HCT116 (cell line): ENCODE measurements around the gene SPAG6. TPM values are rescaled to one million over a fixed set of nuclear protein-coding genes. Genes with fewer than 3 reads are reported as not detected.

ENCODE experiments used
- ATAC-seq: fragments of 200-7000 bp; cut with Tn5 transposase; 2 replicates; pipeline ENCODE4 v1.9.1; 2020; ENCODE audit warnings: mild to moderate bottlenecking, moderate library complexity
- BruUV-seq: library from RNA; stranded (reverse); fragments of 400-500 nt; replicated peaks from 2 replicates; lab custom pipeline; 2021; lab: Mats Ljungman, UMichigan
- CTCF ChIA-PET: fragments of 300-600 bp; sonication (Branson Sonifier 250); formaldehyde crosslinking; loops from one replicate; lab custom pipeline; 2021; ENCODE audit warnings: antibody characterized with exemption; lab: Charles Lee
- POLR2A ChIA-PET: fragments of 300-600, 350-600 bp; sonication (Branson Sonifier 250); formaldehyde crosslinking; loops from one replicate; lab custom pipeline; 2021; ENCODE audit warnings: antibody characterized with exemption; lab: Charles Lee
- RAD21 ChIA-PET, 2 experiments: fragments of 300-600 bp; sonication (Branson Sonifier 250); formaldehyde crosslinking; loops; one replicate each; lab custom pipeline; 2023; ENCODE audit warnings: low total read pairs in 2 of 2; ENCODE audit not compliant: uncharacterized antibody in 2 of 2, unreplicated experiment in 2 of 2, low non-redundant PET in 1 of 2; lab: Charles Lee
- DNase-seq: peaks from one replicate; pipeline ENCODE4 v3.0.0-alpha.2; 2010; ENCODE audit warnings: low read depth, low spot score
- H2AFZ ChIP-seq: fragments of 200-600 bp; shearing (Covaris generic), sonication (generic); 2 replicates; pipeline ENCODE4 v1.6.1; 2017; ENCODE audit warnings: low read depth, mixed run types, mixed read lengths, antibody characterized with exemption, low read length; ENCODE audit not compliant: poor library complexity, severe bottlenecking
- H3K27ac ChIP-seq: 2 replicates; pipeline ENCODE4 v1.5.1; 2012; ENCODE audit warnings: low read depth, low read length
- H3K27me3 ChIP-seq: fragments of 200-600 bp; sonication (generic); 2 replicates; pipeline ENCODE4 v1.6.1; 2016; ENCODE audit warnings: mixed run types, low read length, mixed read lengths; ENCODE audit not compliant: insufficient read depth
- H3K36me3 ChIP-seq, 2 experiments: fragments of 200-500 bp in 1 of 2; fragments of 200-600 bp in 1 of 2; sonication (Bioruptor generic) in 1 of 2; sonication (generic) in 1 of 2; 2 replicates each; pipeline versions ENCODE4 v1.5.1 to v1.6.1; 2014 to 2016; ENCODE audit warnings: low read length in 2 of 2, inconsistent platforms in 1 of 2, mixed read lengths in 1 of 2, mixed run types in 1 of 2; ENCODE audit not compliant: insufficient read depth in 2 of 2, control insufficient read depth in 1 of 2
- H3K4me1 ChIP-seq, 2 experiments: fragments of 200-600 bp in 1 of 2; sonication (generic) in 1 of 2; 2 replicates each; pipeline versions ENCODE4 v1.5.1 to v1.6.1; 2012 to 2017; ENCODE audit warnings: low read length in 2 of 2, inconsistent platforms in 1 of 2, mild to moderate bottlenecking in 1 of 2, mixed read lengths in 1 of 2, mixed run types in 1 of 2, moderate library complexity in 1 of 2; ENCODE audit not compliant: insufficient read depth in 2 of 2, control insufficient read depth in 1 of 2
- H3K4me2 ChIP-seq: fragments of 200-600 bp; sonication (generic); 2 replicates; pipeline ENCODE4 v1.6.1; 2017; ENCODE audit warnings: mixed run types, low read length, mixed read lengths
- H3K4me3 ChIP-seq, 2 experiments: fragments of 200-600 bp in 1 of 2; sonication (generic) in 1 of 2; replicated peaks in 1 of 2; 2 replicates each; pipeline ENCODE4 v1.5.1; 2011 to 2016; ENCODE audit warnings: low read length in 2 of 2, control low read depth in 1 of 2, low read depth in 1 of 2, mild to moderate bottlenecking in 1 of 2, mixed read lengths in 1 of 2, mixed run types in 1 of 2
- H3K79me2 ChIP-seq: fragments of 200-600 bp; sonication (generic); 2 replicates; pipeline ENCODE4 v1.6.1; 2017; ENCODE audit warnings: mild to moderate bottlenecking, mixed run types, low read length, moderate library complexity, mixed read lengths; ENCODE audit not compliant: insufficient read depth
- H3K9ac ChIP-seq: fragments of 200-600 bp; sonication (generic); 2 replicates; pipeline ENCODE4 v1.6.1; 2016; ENCODE audit warnings: low read length, mixed read lengths
- H3K9me2 ChIP-seq: fragments of 200-600 bp; sonication (generic), shearing (Covaris generic); 2 replicates; pipeline ENCODE4 v1.6.1; 2017; ENCODE audit warnings: mixed run types, mild to moderate bottlenecking, moderate library complexity; ENCODE audit not compliant: insufficient read depth
- H3K9me3 ChIP-seq, 2 experiments: fragments of 200-500 bp in 1 of 2; fragments of 200-600 bp in 1 of 2; sonication (Bioruptor generic) in 1 of 2; sonication (generic) in 1 of 2; 2 replicates each; pipeline ENCODE4 v1.6.1; 2014 to 2017; ENCODE audit warnings: low read length in 2 of 2, mixed read lengths in 2 of 2, inconsistent platforms in 1 of 2, low read depth in 1 of 2, mild to moderate bottlenecking in 1 of 2, mixed run types in 1 of 2, moderate library complexity in 1 of 2; ENCODE audit not compliant: control insufficient read depth in 1 of 2, insufficient read depth in 1 of 2
- H4K20me1 ChIP-seq: fragments of 200-600 bp; sonication (generic), shearing (Covaris generic); 2 replicates; pipeline ENCODE4 v1.6.1; 2017; ENCODE audit warnings: mixed run types, mild to moderate bottlenecking, moderate library complexity; ENCODE audit not compliant: insufficient read depth
- EGR1 ChIP-seq: IDR thresholded peaks from 2 replicates; pipeline ENCODE4 v1.6.1; 2012; ENCODE audit warnings: low read depth
- ELF1 ChIP-seq: IDR thresholded peaks from 2 replicates; pipeline ENCODE4 v1.6.1; 2012; ENCODE audit warnings: low read depth, borderline replicate concordance
- JUND ChIP-seq: IDR thresholded peaks from 2 replicates; pipeline ENCODE4 v1.6.1; 2012
- POLR2A ChIP-seq: IDR thresholded peaks from 2 replicates; pipeline ENCODE4 v1.7.0; 2011; ENCODE audit warnings: borderline replicate concordance; ENCODE audit not compliant: insufficient read depth, insufficient read length; ENCODE audit errors: extremely low read depth
- POLR2AphosphoS5 ChIP-seq: IDR thresholded peaks from 2 replicates; pipeline ENCODE4 v1.6.1; 2011; ENCODE audit warnings: mild to moderate bottlenecking, low read depth, low read length, moderate library complexity
- RAD21 ChIP-seq: IDR thresholded peaks from 2 replicates; pipeline ENCODE4 v1.6.1; 2012; ENCODE audit warnings: low read depth, mild to moderate bottlenecking
- SIN3A ChIP-seq: IDR thresholded peaks from 2 replicates; pipeline ENCODE4 v1.6.1; 2012; ENCODE audit warnings: low read depth
- SP1 ChIP-seq: IDR thresholded peaks from 2 replicates; pipeline ENCODE4 v1.6.1; 2012; ENCODE audit warnings: low read depth
- SRF ChIP-seq: IDR thresholded peaks from 2 replicates; pipeline ENCODE4 v1.6.1; 2012; ENCODE audit warnings: low read depth
- TCF7L2 ChIP-seq: IDR thresholded peaks from 2 replicates; pipeline ENCODE4 v1.7.0; 2011; ENCODE audit warnings: borderline replicate concordance, inconsistent platforms; ENCODE audit not compliant: insufficient read depth, insufficient read length; ENCODE audit errors: extremely low read depth
- ZFX ChIP-seq: fragments of 450-650 bp; IDR thresholded peaks from 2 replicates; pipeline ENCODE4 v1.6.1; 2017
- ZNF274 ChIP-seq: fragments of 200-500 bp; sonication (Bioruptor generic); IDR thresholded peaks from 2 replicates; pipeline ENCODE4 v1.6.1; 2014; ENCODE audit warnings: mild to moderate bottlenecking, low read depth, low read length, inconsistent platforms
- intact Hi-C: fragments of 100-400 bp; cut with micrococcal nuclease; formaldehyde crosslinking; loops from 2 replicates; pipeline ENCODE4 v1.10.0; 2022
- total RNA-seq: library from RNA; stranded (reverse); gene quantifications from one replicate; pipeline ENCODE4 v1.2.1, GENCODE V29; 2021; ENCODE audit not compliant: unreplicated experiment
- TF ChIP-seq, protein P1 (sequence below): IDR thresholded peaks from 2 replicates; pipeline ENCODE4 v1.6.1; 2012
- TF ChIP-seq, protein P2 (sequence below), 3 experiments: fragments of 200-600 bp in 1 of 3; sonication (generic) in 1 of 3; IDR thresholded peaks in 2 of 3; conservative IDR thresholded peaks in 1 of 3; 2 replicates each; pipeline ENCODE4 v1.5.1; 2012 to 2017; ENCODE audit warnings: low read depth in 2 of 3, low read length in 2 of 3, antibody characterized with exemption in 1 of 3, borderline replicate concordance in 1 of 3, control low read depth in 1 of 3, mild to moderate bottlenecking in 1 of 3, mixed read lengths in 1 of 3, mixed run types in 1 of 3, moderate library complexity in 1 of 3; ENCODE audit not compliant: insufficient read depth in 1 of 3

Gene SPAG6
- total RNA-seq, 1 experiment from 2014 or later, result not detected

- TF ChIP-seq JUND, result no peak
- no peak for TF ChIP-seq SP1
- TF ChIP-seq, protein P1, sequence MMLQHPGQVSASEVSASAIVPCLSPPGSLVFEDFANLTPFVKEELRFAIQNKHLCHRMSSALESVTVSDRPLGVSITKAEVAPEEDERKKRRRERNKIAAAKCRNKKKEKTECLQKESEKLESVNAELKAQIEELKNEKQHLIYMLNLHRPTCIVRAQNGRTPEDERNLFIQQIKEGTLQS, result no peak
- no peak for TF ChIP-seq ZNF274
- no peak for TF ChIP-seq EGR1
Observed at GRCh38 chr10:22445495-22445894, 100.2 kb downstream of the SPAG6 start (continued).

GRCh38 chr10:22447068-22447467, 101.8 kb downstream of the SPAG6 start:
- POLR2A ChIA-PET, result no interaction called here
- CTCF ChIA-PET, result no interaction called here

DNA sequence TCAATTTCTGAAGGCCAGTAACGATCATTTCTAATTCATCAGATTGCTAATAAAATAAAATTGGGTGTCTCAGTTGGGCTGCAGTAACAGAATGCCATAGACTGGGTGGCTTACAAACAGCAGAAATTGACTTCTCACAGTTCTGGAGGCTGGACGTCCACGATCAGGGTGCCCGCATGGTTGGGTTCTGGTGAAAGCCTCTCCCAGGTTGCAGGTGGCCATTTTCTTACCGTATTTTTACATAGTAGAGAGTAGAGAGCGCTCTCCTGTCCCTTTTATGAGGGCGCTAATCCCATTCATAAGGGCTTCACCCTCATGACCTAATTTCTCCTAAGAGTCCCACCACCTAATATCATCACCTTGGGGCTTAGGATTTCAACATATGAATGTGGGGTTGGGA, 106.0 kb downstream of the SPAG6 start:
- no peaks in the 10 kb centered on the region for H3K27me3 ChIP-seq
- ATAC-seq (no peak), DNase-seq (no peak)
- RAD21 ChIA-PET, result no interaction called here
- intact Hi-C loops, result no loop called here
- H3K9me3 ChIP-seq, result no peaks in the 10 kb centered on the region
- BruUV-seq, result no TSS peak
- CTCF ChIA-PET, result no interaction called here
- no peak overlapping the region for H3K27ac ChIP-seq
- H3K4me3 ChIP-seq, result no peak overlapping the region
- H3K9ac ChIP-seq, result no peak overlapping the region
- H4K20me1 ChIP-seq, result no peaks in the 10 kb centered on the region
- no peak overlapping the region for H3K4me2 ChIP-seq
- no peaks in the 10 kb centered on the region for H3K79me2 ChIP-seq
- POLR2A ChIA-PET, result no interaction called here
- H3K4me1 ChIP-seq, result no peaks in the 10 kb centered on the region
- no peak overlapping the region for H2AFZ ChIP-seq
- H3K36me3 ChIP-seq, result no peaks in the 10 kb centered on the region
- TF ChIP-seq SRF, result no peak
- TF ChIP-seq RAD21, result no peak
- TF ChIP-seq POLR2AphosphoS5, result no peak
- no peak for TF ChIP-seq ELF1
- TF ChIP-seq, protein P2, sequence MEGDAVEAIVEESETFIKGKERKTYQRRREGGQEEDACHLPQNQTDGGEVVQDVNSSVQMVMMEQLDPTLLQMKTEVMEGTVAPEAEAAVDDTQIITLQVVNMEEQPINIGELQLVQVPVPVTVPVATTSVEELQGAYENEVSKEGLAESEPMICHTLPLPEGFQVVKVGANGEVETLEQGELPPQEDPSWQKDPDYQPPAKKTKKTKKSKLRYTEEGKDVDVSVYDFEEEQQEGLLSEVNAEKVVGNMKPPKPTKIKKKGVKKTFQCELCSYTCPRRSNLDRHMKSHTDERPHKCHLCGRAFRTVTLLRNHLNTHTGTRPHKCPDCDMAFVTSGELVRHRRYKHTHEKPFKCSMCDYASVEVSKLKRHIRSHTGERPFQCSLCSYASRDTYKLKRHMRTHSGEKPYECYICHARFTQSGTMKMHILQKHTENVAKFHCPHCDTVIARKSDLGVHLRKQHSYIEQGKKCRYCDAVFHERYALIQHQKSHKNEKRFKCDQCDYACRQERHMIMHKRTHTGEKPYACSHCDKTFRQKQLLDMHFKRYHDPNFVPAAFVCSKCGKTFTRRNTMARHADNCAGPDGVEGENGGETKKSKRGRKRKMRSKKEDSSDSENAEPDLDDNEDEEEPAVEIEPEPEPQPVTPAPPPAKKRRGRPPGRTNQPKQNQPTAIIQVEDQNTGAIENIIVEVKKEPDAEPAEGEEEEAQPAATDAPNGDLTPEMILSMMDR (IDR thresholded peaks at IDR 0.05 in 2 of 3, conservative IDR thresholded peaks at IDR 0.05 in 1 of 3; ENCODE audit: borderline replicate concordance in 1 of 3, insufficient read depth in 1 of 3, low read depth in 2 of 3, low read length in 2 of 3), result no peak
- TF ChIP-seq SIN3A, result no peak
- no peak for TF ChIP-seq TCF7L2
- H3K9me2 ChIP-seq, result no peaks in the 10 kb centered on the region

More at GRCh38 chr10:22447068-22447467, 101.8 kb downstream of the SPAG6 start:
- Histone ChIP-seq H3K4me2 (no peak overlapping the region), H2AFZ (no peak overlapping the region), H3K9ac (no peak overlapping the region), H3K27ac (no peak overlapping the region), H3K36me3 (no peaks in the 10 kb centered on the region), H3K9me3 (no peaks in the 10 kb centered on the region), H4K20me1 (no peaks in the 10 kb centered on the region), H3K4me3 (no peak overlapping the region), H3K4me1 (no peaks in the 10 kb centered on the region), H3K79me2 (no peaks in the 10 kb centered on the region), H3K9me2 (no peaks in the 10 kb centered on the region), H3K27me3 (no peaks in the 10 kb centered on the region)
- RAD21 ChIA-PET, result no interaction called here
- DNase-seq, result no peak
- TF ChIP-seq ELF1, result no peak
- TF ChIP-seq SIN3A, result no peak
- no peak for TF ChIP-seq ZFX
- no peak for TF ChIP-seq POLR2A
- no TSS peak for BruUV-seq
- intact Hi-C loops, result no loop called here
- ATAC-seq, result no peak
